Liver (tissue), 9 donors: ENCODE measurements around the gene KANK4. TPM values are rescaled to one million over a fixed set of nuclear protein-coding genes. Genes with fewer than 3 reads are reported as not detected.

Source experiments
- DNase-seq: peaks from one replicate; pipeline ENCODE4 v3.0.0-alpha.2; 2017; ENCODE audit warnings: low spot score
- H3K27ac ChIP-seq, 2 donors: one replicate each; pipeline ENCODE4 v1.7.0; 2013; ENCODE audit warnings: inconsistent platforms in 2 of 2, low read length in 2 of 2, control low read depth in 1 of 2, low read depth in 1 of 2, mild to moderate bottlenecking in 1 of 2
- H3K27me3 ChIP-seq, 4 donors: one replicate each; pipeline versions ENCODE4 v1.6.1 to v1.7.0; 2013; ENCODE audit warnings: low read length in 3 of 4, inconsistent platforms in 1 of 4, mild to moderate bottlenecking in 1 of 4, moderate library complexity in 1 of 4; ENCODE audit not compliant: control insufficient read depth in 4 of 4, insufficient read depth in 4 of 4
- H3K36me3 ChIP-seq, 4 donors: one replicate each; pipeline versions ENCODE4 v1.6.1 to v1.7.0; 2013; ENCODE audit warnings: low read length in 3 of 4, mild to moderate bottlenecking in 3 of 4, low read depth in 1 of 4, moderate library complexity in 1 of 4; ENCODE audit not compliant: control insufficient read depth in 4 of 4, insufficient read depth in 3 of 4
- H3K4me1 ChIP-seq, 4 donors: one replicate each; pipeline versions ENCODE4 v1.6.1 to v1.7.0; 2013; ENCODE audit warnings: low read length in 3 of 4, mild to moderate bottlenecking in 3 of 4, moderate library complexity in 1 of 4; ENCODE audit not compliant: control insufficient read depth in 4 of 4, insufficient read depth in 4 of 4
- H3K4me3 ChIP-seq, 3 donors: one replicate each; pipeline versions ENCODE4 v1.6.1 to v1.7.0; 2013; ENCODE audit warnings: low read length in 3 of 3, control low read depth in 1 of 3, low read depth in 1 of 3, mild to moderate bottlenecking in 1 of 3
- H3K9ac ChIP-seq, 2 donors: one replicate each; pipeline ENCODE4 v1.7.0; 2013; ENCODE audit warnings: low read length in 2 of 2, mild to moderate bottlenecking in 2 of 2, moderate library complexity in 2 of 2, control low read depth in 1 of 2, low read depth in 1 of 2
- H3K9me3 ChIP-seq, 4 donors: one replicate each; pipeline versions ENCODE4 v1.6.1 to v1.7.0; 2013; ENCODE audit warnings: low read length in 3 of 4; ENCODE audit not compliant: control insufficient read depth in 4 of 4
- CTCF ChIP-seq: fragments of 150-350 bp; IDR thresholded peaks from 2 replicates; pipeline ENCODE4 v1.5.1; 2017; ENCODE audit warnings: improper control_type of control experiment, low read depth, low read length; ENCODE audit not compliant: missing input control
- FOXA1 ChIP-seq: IDR thresholded peaks from 2 replicates; pipeline ENCODE4 v1.6.1; 2016; ENCODE audit warnings: antibody characterized with exemption
- FOXA2 ChIP-seq: IDR thresholded peaks from 2 replicates; pipeline ENCODE4 v1.6.1; 2016; ENCODE audit warnings: antibody characterized with exemption
- HNF4G ChIP-seq: IDR thresholded peaks from 2 replicates; pipeline ENCODE4 v1.6.1; 2016; ENCODE audit warnings: antibody characterized with exemption
- JUND ChIP-seq, 2 donors: IDR thresholded peaks; 2 replicates each; pipeline ENCODE4 v1.6.1; 2016; ENCODE audit warnings: antibody characterized with exemption in 2 of 2
- MAX ChIP-seq: IDR thresholded peaks from 2 replicates; pipeline ENCODE4 v1.6.1; 2016; ENCODE audit warnings: antibody characterized with exemption
- NR2F2 ChIP-seq: IDR thresholded peaks from 2 replicates; pipeline ENCODE4 v1.6.1; 2016; ENCODE audit warnings: antibody characterized with exemption
- REST ChIP-seq: IDR thresholded peaks from 2 replicates; pipeline ENCODE4 v1.6.1; 2016; ENCODE audit warnings: antibody characterized with exemption, mild to moderate bottlenecking
- RXRA ChIP-seq, 2 donors: IDR thresholded peaks; 2 replicates each; pipeline ENCODE4 v1.6.1; 2017 to 2018; ENCODE audit warnings: antibody characterized with exemption in 2 of 2, mild to moderate bottlenecking in 1 of 2
- SP1 ChIP-seq: IDR thresholded peaks from 2 replicates; pipeline ENCODE4 v1.6.1; 2018; ENCODE audit warnings: antibody characterized with exemption, mild to moderate bottlenecking
- TAF1 ChIP-seq: conservative IDR thresholded peaks from 2 replicates; pipeline ENCODE4 v1.6.1; 2016; ENCODE audit warnings: antibody characterized with exemption, mild to moderate bottlenecking
- ZBTB33 ChIP-seq: IDR thresholded peaks from 2 replicates; pipeline ENCODE4 v1.6.1; 2016; ENCODE audit warnings: antibody characterized with exemption
- WGBS: extraction: QIAGEN DNeasy Blood & Tissue Kit; methylation state at CpG from one replicate; pipeline ENCODE4 v1.1.7; 2013; 5-methylcytosine and 5-hydroxymethylcytosine counted together
- polyA plus RNA-seq, 2 donors: library from polyadenylated mRNA; stranded (reverse) in 1 of 2; unstranded in 1 of 2; fragments of 200-250 nt in 1 of 2; fragments of >200 nt in 1 of 2; fragmentation: Nextera tagmentation in 1 of 2; extraction: Ambion mirVana in 1 of 2; gene quantifications; one replicate each; pipeline versions ENCODE4 v1.2.1 to v1.2.3, GENCODE V29; 2013 to 2015
- total RNA-seq, 2 donors: library from RNA; depleted of rRNA; stranded (reverse); fragments of >200 nt; gene quantifications; one replicate each; pipeline ENCODE4 v1.2.3, GENCODE V29; 2014
- donor health status: healthy.
- donor health status: healthy.
- donor health status: healthy.
- donor health status: healthy.
- donor health status: healthy.

Gene KANK4
- total and polyA plus RNA-seq, 4 donors: 0.58 to 4.6 (median 1.1) TPM

GRCh38 chr1:62271134-62271533 is 48.1 kb downstream of the KANK4 start:
- TF ChIP-seq ZBTB33 (no peak), JUND (IDR thresholded peaks at IDR 0.05) (no peak), FOXA1 (no peak), HNF4G (no peak), TAF1 (no peak)
- no peak for DNase-seq
- H3K27me3 ChIP-seq: no peaks in the 10 kb centered on the region
- H3K27ac ChIP-seq: no peak overlapping the region
- H3K4me3 ChIP-seq: no peak overlapping the region
- no peaks in the 10 kb centered on the region for H3K4me1 ChIP-seq
- H3K9me3 ChIP-seq: no peaks in the 10 kb centered on the region
- no peak overlapping the region for H3K9ac ChIP-seq
- 81% methylated on average over 7 of the region's 7 CpGs for WGBS
- H3K36me3 ChIP-seq: peaks cover 0 to 3% (median 0%) of the 10 kb centered on the region in 4 donors

- Histone ChIP-seq H3K9ac (no peak overlapping the region), H3K4me3 (no peak overlapping the region), H3K9me3 (no peaks in the 10 kb centered on the region), H3K27me3 (no peaks in the 10 kb centered on the region), H3K4me1 (no peaks in the 10 kb centered on the region), H3K27ac (no peak overlapping the region), H3K36me3 (no peaks in the 10 kb centered on the region)
- 93% methylated on average over 9 of the region's 9 CpGs for WGBS
- TF ChIP-seq FOXA2 (no peak), MAX (no peak), REST (no peak), NR2F2 (no peak), SP1 (no peak), RXRA (IDR thresholded peaks at IDR 0.05) (no peak)
- DNase-seq: no peak
Observed at GRCh38 chr1:62269851-62270495, 49.3 kb downstream of the KANK4 start.

GRCh38 chr1:62269439-62269838 is 49.8 kb downstream of the KANK4 start:
- H3K9ac ChIP-seq: no peak overlapping the region
- H3K4me1 ChIP-seq: no peaks in the 10 kb centered on the region
- DNase-seq: no peak
- no peaks in the 10 kb centered on the region for H3K36me3 ChIP-seq
- H3K27me3 ChIP-seq: no peaks in the 10 kb centered on the region
- no peak overlapping the region for H3K27ac ChIP-seq
- H3K4me3 ChIP-seq: no peak overlapping the region
- 99% methylated on average over 1 of the region's 1 CpG for WGBS
- TF ChIP-seq MAX (no peak), CTCF (no peak)
- no peaks in the 10 kb centered on the region for H3K9me3 ChIP-seq
